H1 (cell line): Measurements from ENCODE around the gene CCNT1. TPM values are rescaled to one million over a fixed set of nuclear protein-coding genes. Genes with fewer than 3 reads are reported as not detected.

Experiments
- CTCF ChIA-PET: fragments of 300-600 bp; sonication (Branson Sonifier 250); formaldehyde crosslinking; loops from one replicate; lab custom pipeline; 2021; ENCODE audit not compliant: partially characterized antibody; lab: Charles Lee
- POLR2A ChIA-PET: fragments of 300-600 bp; sonication (Branson Sonifier 250); formaldehyde crosslinking; loops from one replicate; lab custom pipeline; 2021; ENCODE audit warnings: inconsistent platforms; ENCODE audit not compliant: partially characterized antibody; lab: Charles Lee
- DNase-seq, 2 experiments: peaks; one replicate each; pipeline versions ENCODE4 v3.0.0 to v3.0.0-alpha.2; 2010 to 2022; ENCODE audit warnings: low spot score in 2 of 2, low read depth in 1 of 2, mixed read lengths in 1 of 2
- FAIRE-seq: peaks from 2 replicates; lab custom pipeline; 2011; peaks lifted over from hg19 to GRCh38; lab: Jason Lieb, UNC
- H2AFZ ChIP-seq: 2 replicates; pipeline ENCODE4 v1.8.1; 2012; ENCODE audit warnings: low read length, inconsistent platforms
- H2AK5ac ChIP-seq: 2 replicates; pipeline ENCODE4 v1.6.1; 2013; ENCODE audit warnings: low read depth, low read length
- H2BK120ac ChIP-seq: replicated peaks from 2 replicates; pipeline ENCODE3; 2013; ENCODE audit warnings: low read depth, low read length, inconsistent platforms
- H2BK12ac ChIP-seq: 2 replicates; pipeline ENCODE4 v1.6.1; 2013; ENCODE audit warnings: low read depth, low read length
- H2BK15ac ChIP-seq: 2 replicates; pipeline ENCODE4 v1.6.1; 2013; ENCODE audit warnings: low read length
- H2BK20ac ChIP-seq: 2 replicates; pipeline ENCODE4 v1.6.1; 2013; ENCODE audit warnings: low read length
- H2BK5ac ChIP-seq: 2 replicates; pipeline ENCODE4 v1.6.1; 2013; ENCODE audit warnings: low read depth, low read length
- H3K14ac ChIP-seq: 2 replicates; pipeline ENCODE4 v1.6.1; 2013; ENCODE audit warnings: inconsistent platforms; ENCODE audit not compliant: insufficient read length
- H3K18ac ChIP-seq: 2 replicates; pipeline ENCODE4 v1.6.1; 2013; ENCODE audit warnings: low read length; ENCODE audit errors: extremely low read depth
- H3K23ac ChIP-seq: 2 replicates; pipeline ENCODE4 v1.6.1; 2013; ENCODE audit warnings: inconsistent platforms; ENCODE audit not compliant: insufficient read length
- H3K23me2 ChIP-seq: 2 replicates; pipeline ENCODE4 v1.6.1; 2013; ENCODE audit warnings: low read depth, low read length
- H3K27ac ChIP-seq: 2 replicates; pipeline ENCODE4 v1.6.1; 2011; ENCODE audit warnings: low read depth, low read length, inconsistent platforms
- H3K27me3 ChIP-seq, 4 experiments: replicated peaks in 1 of 4; 1 replicate in 1 of 4; 2 replicates in 3 of 4; pipeline versions ENCODE4 v1.6.1 to v1.8.1; 2011 to 2013; ENCODE audit warnings: low read length in 3 of 4, mild to moderate bottlenecking in 3 of 4, inconsistent platforms in 2 of 4, mixed read lengths in 2 of 4, moderate library complexity in 1 of 4; ENCODE audit not compliant: control insufficient read depth in 3 of 4, insufficient read depth in 3 of 4; ENCODE audit errors: extremely low read depth in 1 of 4
- H3K36me3 ChIP-seq, 4 experiments: 2 replicates each; pipeline versions ENCODE4 v1.6.1 to v1.8.1; 2011 to 2013; ENCODE audit warnings: mild to moderate bottlenecking in 4 of 4, low read length in 3 of 4, moderate library complexity in 2 of 4, control low read depth in 1 of 4, inconsistent platforms in 1 of 4; ENCODE audit not compliant: insufficient read depth in 4 of 4, control insufficient read depth in 2 of 4
- H3K4ac ChIP-seq: replicated peaks from 2 replicates; pipeline ENCODE3; 2013; ENCODE audit warnings: low read length, low read depth, mixed read lengths, inconsistent platforms; ENCODE audit not compliant: insufficient read length
- H3K4me1 ChIP-seq, 4 experiments: replicated peaks in 1 of 4; 1 replicate in 1 of 4; 2 replicates in 3 of 4; pipeline versions ENCODE4 v1.6.1 to v1.8.1; 2011 to 2013; ENCODE audit warnings: low read length in 3 of 4, inconsistent platforms in 2 of 4, mixed read lengths in 1 of 4; ENCODE audit not compliant: insufficient read depth in 4 of 4, control insufficient read depth in 3 of 4
- H3K4me2 ChIP-seq, 2 experiments: 2 replicates each; pipeline versions ENCODE4 v1.6.1 to v1.8.1; 2011 to 2013; ENCODE audit warnings: low read depth in 2 of 2, low read length in 2 of 2, control low read depth in 1 of 2, inconsistent platforms in 1 of 2, mild to moderate bottlenecking in 1 of 2; ENCODE audit not compliant: insufficient read depth in 1 of 2
- H3K4me3 ChIP-seq, 4 experiments: fragments of 200-600, 300-600 bp in 1 of 4; sonication (generic), shearing (Covaris generic), sonication (Bioruptor Twin) in 1 of 4; 2 replicates each; pipeline versions ENCODE4 v1.5.1 to v1.8.1; 2011 to 2016; ENCODE audit warnings: low read length in 4 of 4, low read depth in 3 of 4, control low read depth in 2 of 4, inconsistent platforms in 2 of 4, mild to moderate bottlenecking in 2 of 4, mixed read lengths in 1 of 4, moderate library complexity in 1 of 4; ENCODE audit not compliant: insufficient read depth in 2 of 4; ENCODE audit errors: extremely low read depth in 1 of 4
- H3K56ac ChIP-seq: replicated peaks from 2 replicates; pipeline ENCODE3; 2013; ENCODE audit warnings: low read depth, mild to moderate bottlenecking, mixed read lengths, low read length, inconsistent platforms; ENCODE audit not compliant: insufficient read length
- H3K79me1 ChIP-seq: 2 replicates; pipeline ENCODE4 v1.6.1; 2013; ENCODE audit warnings: low read depth, low read length, control low read depth
- H3K79me2 ChIP-seq, 2 experiments: 2 replicates each; pipeline versions ENCODE4 v1.6.1 to v1.8.1; 2012 to 2013; ENCODE audit warnings: low read length in 2 of 2, mild to moderate bottlenecking in 2 of 2, inconsistent platforms in 1 of 2; ENCODE audit not compliant: insufficient read depth in 2 of 2, control insufficient read depth in 1 of 2
- H3K9ac ChIP-seq, 4 experiments: replicated peaks in 1 of 4; 1 replicate in 1 of 4; 2 replicates in 3 of 4; pipeline versions ENCODE4 v1.6.1 to v1.8.1; 2011 to 2013; ENCODE audit warnings: low read depth in 3 of 4, low read length in 3 of 4, control low read depth in 2 of 4, mild to moderate bottlenecking in 2 of 4, moderate library complexity in 2 of 4, inconsistent platforms in 1 of 4; ENCODE audit errors: extremely low read depth in 1 of 4
- H3K9me3 ChIP-seq, 2 experiments: 2 replicates each; pipeline versions ENCODE4 v1.6.1 to v1.8.1; 2012 to 2013; ENCODE audit warnings: mild to moderate bottlenecking in 2 of 2, moderate library complexity in 2 of 2, control low read depth in 1 of 2, inconsistent platforms in 1 of 2, low read depth in 1 of 2, low read length in 1 of 2, mixed read lengths in 1 of 2; ENCODE audit not compliant: insufficient read depth in 2 of 2
- H4K20me1 ChIP-seq, 2 experiments: replicated peaks in 1 of 2; 2 replicates each; pipeline versions ENCODE3 to v1.8.1; 2011 to 2013; ENCODE audit warnings: inconsistent platforms in 2 of 2, low read length in 2 of 2, mild to moderate bottlenecking in 1 of 2; ENCODE audit not compliant: insufficient read depth in 2 of 2, control insufficient read depth in 1 of 2
- H4K5ac ChIP-seq: 2 replicates; pipeline ENCODE4 v1.6.1; 2013; ENCODE audit warnings: low read length, low read depth, mixed read lengths, inconsistent platforms; ENCODE audit not compliant: insufficient read length
- H4K8ac ChIP-seq: 2 replicates; pipeline ENCODE4 v1.8.0; 2013; ENCODE audit warnings: mild to moderate bottlenecking, moderate library complexity, low read length, inconsistent platforms; ENCODE audit not compliant: insufficient read depth; ENCODE audit errors: extremely low read depth
- H4K91ac ChIP-seq: replicated peaks from 2 replicates; pipeline ENCODE3; 2013; ENCODE audit warnings: low read length, mixed read lengths, inconsistent platforms; ENCODE audit not compliant: insufficient read length
- EP300 ChIP-seq, 2 experiments: IDR thresholded peaks; 1 replicate in 1 of 2; 2 replicates in 1 of 2; pipeline ENCODE4 v1.6.1; 2011 to 2012; ENCODE audit warnings: low read depth in 2 of 2, low read length in 2 of 2, mild to moderate bottlenecking in 2 of 2, borderline replicate concordance in 1 of 2, inconsistent platforms in 1 of 2, moderate library complexity in 1 of 2
- JUN ChIP-seq: IDR thresholded peaks from 2 replicates; pipeline ENCODE4 v1.6.1; 2011; ENCODE audit warnings: low read depth, mild to moderate bottlenecking, improper control_type of control experiment, low read length
- SIX5 ChIP-seq: IDR thresholded peaks from 2 replicates; pipeline ENCODE4 v1.6.1; 2011; ENCODE audit warnings: mild to moderate bottlenecking, low read depth, low read length
- WGBS, 2 experiments: shearing (Covaris generic) in 1 of 2; methylation state at CpG; one replicate each; pipeline versions ENCODE4 v1.1.6 to v1.1.7; 2013 to 2015; ENCODE audit warnings: low lambda C conversion rate in 2 of 2, mixed read lengths in 2 of 2, inconsistent platforms in 1 of 2, low coverage in 1 of 2, missing lambda C conversion rate in 1 of 2; ENCODE audit not compliant: insufficient replicate concordance in 2 of 2, insufficient coverage in 1 of 2, insufficient read length in 1 of 2; ENCODE audit errors: extremely low coverage in 1 of 2, missing lambda C conversion rate in 1 of 2; 5-methylcytosine and 5-hydroxymethylcytosine counted together
- polyA plus RNA-seq, 7 experiments: library from polyadenylated mRNA; depleted of rRNA in 3 of 7; stranded (reverse) in 5 of 7; unstranded in 2 of 7; fragments of >200 nt in 5 of 7; fragments of 200-250 nt in 2 of 7; gene quantifications; 1 replicate in 5 of 7; 2 replicates in 1 of 7; 4 replicates in 1 of 7; pipeline versions ENCODE4 v1.2.1 to v1.2.3, GENCODE V29; 2011 to 2013; ENCODE audit warnings: missing spikeins in 2 of 7, mixed read lengths in 2 of 7
- total RNA-seq: library from RNA; stranded (reverse); fragmentation: NEBNext Ultra II Directional; extraction: Animal tissue kit (Norgen Biotek cat#: 25700); gene quantifications from 2 replicates; pipeline ENCODE4 v1.2.1, GENCODE V29; 2021

The CCNT1 gene
- total and polyA plus RNA-seq, 2 of the 8 experiments (the other 6 are each of a cell fraction or from before 2014, with no cell fraction given) = 13.2 to 45.9 TPM

GRCh38 chr12:48643011-48643410, 73.5 kb downstream of the CCNT1 start:
- Histone ChIP-seq H2AK5ac (no peak overlapping the region), H3K4me3 (no peak overlapping the region), H2BK12ac (no peak overlapping the region), H4K8ac (no peak overlapping the region), H3K9ac (no peak overlapping the region), H3K23ac (no peak overlapping the region), H2BK20ac (no peak overlapping the region), H3K9me3 (peaks cover 9 to 30% of the 10 kb centered on the region in 2 experiments), H3K36me3 (peaks cover 0 to 36% (median 13%) of the 10 kb centered on the region in 4 experiments; a peak in 5 of 8 replicates), H3K23me2 (no peaks in the 10 kb centered on the region; the same call in 1 of the 2 replicates), H3K4ac (no peak overlapping the region), H3K27me3 (no peaks in the 10 kb centered on the region), H2BK120ac (no peak overlapping the region), H4K91ac (no peak overlapping the region), H3K4me1 (no peaks in the 10 kb centered on the region), H3K4me2 (no peak overlapping the region), H2BK5ac (no peak overlapping the region), H3K27ac (no peak overlapping the region), H3K79me2 (no peaks in the 10 kb centered on the region), H2BK15ac (no peak overlapping the region), H3K56ac (no peak overlapping the region), H4K20me1 (no peaks in the 10 kb centered on the region), H3K18ac (no peak overlapping the region), H2AFZ (no peak overlapping the region), H3K14ac (no peak overlapping the region), H3K79me1 (no peaks in the 10 kb centered on the region), H4K5ac (no peak overlapping the region)
- POLR2A ChIA-PET = interaction anchor here (0.6 to 1.6 kb wide), 3 partner anchors 9 to 24 kb away, joined by 3 to 4 read pairs (median 4); no protein-coding TSS in a partner anchor
- WGBS, 2 experiments = 89% methylated on average over 2 of the region's 2 CpGs; no CpG with 5 or more reads in 1 of the 2 experiments
- CTCF ChIA-PET = no interaction called here
- DNase-seq (no peak), FAIRE-seq (no peak)
- no peak for TF ChIP-seq SIX5
- no peak for TF ChIP-seq JUN
- TF ChIP-seq EP300 (IDR thresholded peaks at IDR 0.05; ENCODE audit: borderline replicate concordance in 1 of 2, low read depth in 2 of 2, low read length in 2 of 2) = no peak
